Right atrium auricular region (tissue), 2 donors: ENCODE results near the gene ALKAL2. TPM values are rescaled to one million over a fixed set of nuclear protein-coding genes. Genes with fewer than 3 reads are reported as not detected.
"Not testable (repeated sequence)": the region's sequence is repeated elsewhere in the genome, so short reads cannot be mapped to it uniquely, and the experiment has no call there.

Experiments used
- DNase-seq: peaks from one replicate; pipeline ENCODE4 v3.0.0-alpha.2; 2019; ENCODE audit warnings: low spot score
- H3K27ac ChIP-seq, 2 donors: fragments of 200-600 bp; sonication (generic); 1 replicate in 1 of 2; 2 replicates in 1 of 2; pipeline ENCODE4 v1.5.1; 2016 to 2019
- H3K27me3 ChIP-seq, 2 donors: fragments of 200-600 bp; sonication (generic); one replicate each; pipeline versions ENCODE4 v1.5.1 to v1.6.0; 2017 to 2019
- H3K36me3 ChIP-seq: fragments of 200-600 bp; sonication (generic); one replicate; pipeline ENCODE4 v1.5.1; 2016
- H3K4me1 ChIP-seq, 2 donors: fragments of 200-600 bp; sonication (generic); one replicate each; pipeline versions ENCODE4 v1.5.1 to v1.6.0; 2017 to 2019
- H3K4me3 ChIP-seq, 2 donors: fragments of 200-600 bp; sonication (generic); 1 replicate in 1 of 2; 2 replicates in 1 of 2; pipeline ENCODE4 v1.5.1; 2017 to 2019; ENCODE audit warnings: mild to moderate bottlenecking in 1 of 2, moderate library complexity in 1 of 2
- H3K9me3 ChIP-seq, 2 donors: fragments of 200-600 bp; sonication (generic); one replicate each; pipeline ENCODE4 v1.5.1; 2019
- CTCF ChIP-seq, 2 donors: fragments of 200-600 bp; sonication (generic); IDR thresholded peaks; one replicate each; pipeline ENCODE4 v1.5.1; 2019; ENCODE audit warnings: antibody characterized with exemption in 2 of 2
- total RNA-seq, 2 donors: library from RNA; depleted of rRNA; stranded (reverse); fragments of >200 nt; gene quantifications; one replicate each; pipeline ENCODE4 v1.1.0, GENCODE V29; 2016

ALKAL2 gene
- total RNA-seq, 2 donors from 2014 or later = 1.1 TPM; not detected in 1

- H3K27me3 ChIP-seq = no peaks in the 10 kb centered on the region
- DNase-seq = no peak
- H3K9me3 ChIP-seq = peaks cover 0 to 1% of the 10 kb centered on the region in 2 donors
- no peak for TF ChIP-seq CTCF (IDR thresholded peaks at IDR 0.05)
- H3K4me3 ChIP-seq = no peak overlapping the region
- no peaks in the 10 kb centered on the region for H3K4me1 ChIP-seq
- H3K36me3 ChIP-seq = no peaks in the 10 kb centered on the region
- H3K27ac ChIP-seq = no peak overlapping the region
Observed at GRCh38 chr2:322326-322725, 34.4 kb upstream of the ALKAL2 start.

GRCh38 chr2:320561-320960, 32.7 kb upstream of the ALKAL2 start:
- no peak for DNase-seq
- TF ChIP-seq CTCF (IDR thresholded peaks at IDR 0.05) = no peak
- H3K9me3 ChIP-seq = no peaks in the 10 kb centered on the region
- H3K27me3 ChIP-seq = no peaks in the 10 kb centered on the region
- H3K27ac ChIP-seq = no peak overlapping the region
- H3K4me3 ChIP-seq = no peak overlapping the region
- H3K36me3 ChIP-seq = no peaks in the 10 kb centered on the region
- no peaks in the 10 kb centered on the region for H3K4me1 ChIP-seq

- Histone ChIP-seq H3K27ac (no peak overlapping the region), H3K9me3 (no peaks in the 10 kb centered on the region), H3K4me1 (no peaks in the 10 kb centered on the region), H3K27me3 (no peaks in the 10 kb centered on the region), H3K36me3 (no peaks in the 10 kb centered on the region), H3K4me3 (no peak overlapping the region)
- TF ChIP-seq CTCF (IDR thresholded peaks at IDR 0.05) = no peak
- no peak for DNase-seq
Observed at GRCh38 chr2:319059-319600, 31.2 kb upstream of the ALKAL2 start.

GRCh38 chr2:317501-318424, 29.9 kb upstream of the ALKAL2 start:
- no peak for DNase-seq
- H3K27ac ChIP-seq = no peak overlapping the region
- H3K27me3 ChIP-seq = no peaks in the 10 kb centered on the region
- no peak for TF ChIP-seq CTCF (IDR thresholded peaks at IDR 0.05)
- H3K4me3 ChIP-seq = no peak overlapping the region
- no peaks in the 10 kb centered on the region for H3K9me3 ChIP-seq
- H3K4me1 ChIP-seq = no peaks in the 10 kb centered on the region
- no peaks in the 10 kb centered on the region for H3K36me3 ChIP-seq

- no peak for TF ChIP-seq CTCF (IDR thresholded peaks at IDR 0.05)
- H3K27me3 ChIP-seq = no peaks in the 10 kb centered on the region
- H3K27ac ChIP-seq = no peak overlapping the region
- no peaks in the 10 kb centered on the region for H3K4me1 ChIP-seq
- DNase-seq = no peak
- no peaks in the 10 kb centered on the region for H3K36me3 ChIP-seq
- no peaks in the 10 kb centered on the region for H3K9me3 ChIP-seq
- no peak overlapping the region for H3K4me3 ChIP-seq
Observed at GRCh38 chr2:316381-316780, 28.5 kb upstream of the ALKAL2 start.

GRCh38 chr2:315925-316324, 28.0 kb upstream of the ALKAL2 start:
- H3K4me1 ChIP-seq, H3K36me3 ChIP-seq, H3K4me3 ChIP-seq, H3K9me3 ChIP-seq, DNase-seq, H3K27me3 ChIP-seq, H3K27ac ChIP-seq: not testable (repeated sequence)
